Astrocyte (in vitro differentiated cells and primary cell): ENCODE measurements around the gene SCNN1B. TPM values are rescaled to one million over a fixed set of nuclear protein-coding genes. Genes with fewer than 3 reads are reported as not detected.

ENCODE experiments used
- DNase-seq: peaks from one replicate; pipeline ENCODE4 v3.0.0-alpha.2; 2010; ENCODE audit warnings: low read depth
- FAIRE-seq: peaks from 2 replicates; lab custom pipeline; 2011; peaks lifted over from hg19 to GRCh38; lab: Jason Lieb, UNC
- H2AFZ ChIP-seq: 2 replicates; pipeline ENCODE4 v1.6.0; 2012; ENCODE audit warnings: low read depth, low read length, inconsistent platforms
- H3K27ac ChIP-seq: 2 replicates; pipeline ENCODE4 v1.5.1; 2011; ENCODE audit warnings: low read depth, low read length, inconsistent platforms
- H3K27me3 ChIP-seq: 2 replicates; pipeline ENCODE4 v1.6.0; 2011; ENCODE audit warnings: low read length, inconsistent platforms; ENCODE audit not compliant: insufficient read depth
- H3K36me3 ChIP-seq: 2 replicates; pipeline ENCODE4 v1.5.1; 2011; ENCODE audit warnings: low read length, inconsistent platforms; ENCODE audit not compliant: insufficient read depth
- H3K4me1 ChIP-seq: 2 replicates; pipeline ENCODE4 v1.5.1; 2011; ENCODE audit warnings: low read length, inconsistent platforms; ENCODE audit not compliant: insufficient read depth
- H3K4me2 ChIP-seq: 2 replicates; pipeline ENCODE4 v1.6.0; 2012; ENCODE audit warnings: low read length, inconsistent platforms
- H3K4me3 ChIP-seq: 2 replicates; pipeline ENCODE4 v1.5.1; 2011; ENCODE audit warnings: low read depth, mild to moderate bottlenecking, low read length, inconsistent platforms; ENCODE audit not compliant: insufficient read depth
- H3K79me2 ChIP-seq: 2 replicates; pipeline ENCODE4 v1.6.0; 2012; ENCODE audit warnings: mild to moderate bottlenecking, low read length, inconsistent platforms; ENCODE audit not compliant: insufficient read depth
- H3K9ac ChIP-seq: 2 replicates; pipeline ENCODE4 v1.6.0; 2012; ENCODE audit warnings: mild to moderate bottlenecking, low read length, inconsistent platforms
- H3K9me3 ChIP-seq: 2 replicates; pipeline ENCODE4 v1.5.1; 2012; ENCODE audit warnings: low read depth, mild to moderate bottlenecking, low read length, inconsistent platforms; ENCODE audit not compliant: insufficient read depth
- H4K20me1 ChIP-seq: 2 replicates; pipeline ENCODE4 v1.6.0; 2012; ENCODE audit warnings: low read length, inconsistent platforms; ENCODE audit not compliant: insufficient read depth
- H3K27ac Mint-ChIP-seq: one replicate; pipeline ENCODE4 v1.8.0; 2021; ENCODE audit warnings: mild to moderate bottlenecking, mixed read lengths; ENCODE audit not compliant: unreplicated experiment
- H3K27me3 Mint-ChIP-seq: one replicate; pipeline ENCODE4 v1.8.0; 2021; ENCODE audit warnings: low read depth, mixed read lengths; ENCODE audit not compliant: unreplicated experiment
- H3K36me3 Mint-ChIP-seq: one replicate; pipeline ENCODE4 v1.8.0; 2021; ENCODE audit warnings: low read depth, mixed read lengths; ENCODE audit not compliant: unreplicated experiment
- H3K4me1 Mint-ChIP-seq: one replicate; pipeline ENCODE4 v1.8.0; 2021; ENCODE audit warnings: low read depth, mixed read lengths; ENCODE audit not compliant: unreplicated experiment
- H3K4me3 Mint-ChIP-seq: one replicate; pipeline ENCODE4 v1.8.0; 2021; ENCODE audit warnings: mild to moderate bottlenecking, moderate library complexity, mixed read lengths; ENCODE audit not compliant: unreplicated experiment
- H3K9me3 Mint-ChIP-seq: one replicate; pipeline ENCODE4 v1.8.0; 2021; ENCODE audit warnings: mild to moderate bottlenecking, mixed read lengths; ENCODE audit not compliant: unreplicated experiment
- CTCF ChIP-seq: IDR thresholded peaks from 2 replicates; pipeline ENCODE4 v1.5.1; 2011; ENCODE audit warnings: low read depth, mild to moderate bottlenecking, inconsistent platforms, low read length, moderate library complexity; ENCODE audit not compliant: insufficient read depth
- EZH2 ChIP-seq: IDR thresholded peaks from 2 replicates; pipeline ENCODE4 v1.6.1; 2012; ENCODE audit warnings: mild to moderate bottlenecking, low read length, inconsistent platforms; ENCODE audit not compliant: insufficient read depth
- total RNA-seq: library from RNA; stranded (reverse); gene quantifications from 2 replicates; pipeline ENCODE4 v1.2.1, GENCODE V29; 2021

Gene SCNN1B
- total RNA-seq, 1 donor from 2014 or later, result not detected

DNA sequence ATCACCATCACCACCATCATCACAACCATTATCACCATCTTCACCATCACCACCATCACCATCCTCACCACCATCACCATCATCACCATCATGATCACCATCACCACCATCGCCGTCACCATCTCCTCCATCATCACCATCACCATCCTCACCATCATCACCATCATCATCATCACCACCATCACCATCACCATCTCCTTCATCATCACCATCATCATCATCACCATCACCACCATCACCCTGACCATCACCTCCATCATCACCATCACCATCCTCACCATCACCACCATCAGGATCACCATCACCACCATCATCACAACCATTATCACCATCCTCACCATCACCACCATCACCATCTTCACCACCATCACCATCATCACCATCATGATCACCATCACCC lies 14.1 kb downstream of the SCNN1B start:
- Histone ChIP-seq H3K27ac (no peak overlapping the region), H3K27me3 (no peaks in the 10 kb centered on the region), H3K36me3 (no peaks in the 10 kb centered on the region), H3K9me3 (no peaks in the 10 kb centered on the region), H2AFZ (no peak overlapping the region), H3K4me3 (no peak overlapping the region), H4K20me1 (no peaks in the 10 kb centered on the region), H3K4me1 (no peaks in the 10 kb centered on the region), H3K79me2 (no peaks in the 10 kb centered on the region), H3K9ac (no peak overlapping the region), H3K4me2 (no peak overlapping the region)
- no peaks in the 10 kb centered on the region for H3K36me3 Mint-ChIP-seq
- no peaks in the 10 kb centered on the region for H3K9me3 Mint-ChIP-seq
- H3K27ac Mint-ChIP-seq, result no peak overlapping the region
- no peaks in the 10 kb centered on the region for H3K4me1 Mint-ChIP-seq
- no peak for TF ChIP-seq EZH2
- no peak for TF ChIP-seq CTCF
- peaks cover 13% of the 10 kb centered on the region for H3K27me3 Mint-ChIP-seq
- DNase-seq (no peak), FAIRE-seq (no peak)
- no peak overlapping the region for H3K4me3 Mint-ChIP-seq

DNA sequence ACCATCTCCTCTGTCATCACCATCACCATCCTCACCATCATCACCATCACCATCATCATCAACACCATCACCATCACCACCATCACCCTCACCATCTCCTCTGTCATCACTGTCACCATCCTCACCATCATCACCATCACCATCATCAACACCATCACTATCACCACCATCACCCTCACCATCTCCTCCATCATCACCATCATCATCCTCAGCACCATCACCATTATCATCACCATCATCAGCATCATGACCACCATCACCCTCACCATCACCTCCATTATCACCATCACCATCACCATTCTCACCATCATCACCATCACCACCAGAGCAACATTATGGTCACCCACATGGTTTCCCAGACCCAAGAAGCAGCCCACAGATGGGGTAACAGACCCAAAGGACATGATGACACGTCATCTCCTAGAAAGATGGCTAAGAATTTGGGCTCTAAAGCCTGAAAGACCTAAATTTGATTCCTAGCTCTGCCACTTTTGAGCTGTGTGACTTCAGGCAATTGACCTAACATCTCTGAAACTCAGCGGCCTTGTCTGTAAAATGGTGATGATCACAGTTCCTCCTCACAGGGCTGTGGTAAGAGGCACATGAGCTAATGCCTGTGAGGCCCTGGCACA lies 14.6 kb downstream of the SCNN1B start:
- Histone ChIP-seq H3K27ac (no peak overlapping the region), H3K4me2 (no peak overlapping the region), H3K9ac (no peak overlapping the region), H4K20me1 (no peaks in the 10 kb centered on the region), H3K4me3 (no peak overlapping the region), H3K36me3 (no peaks in the 10 kb centered on the region), H3K9me3 (no peaks in the 10 kb centered on the region), H3K4me1 (no peaks in the 10 kb centered on the region), H3K79me2 (no peaks in the 10 kb centered on the region), H3K27me3 (no peaks in the 10 kb centered on the region), H2AFZ (no peak overlapping the region)
- Mint-ChIP-seq H3K36me3 (no peaks in the 10 kb centered on the region), H3K9me3 (no peaks in the 10 kb centered on the region), H3K27ac (no peak overlapping the region), H3K4me1 (no peaks in the 10 kb centered on the region), H3K27me3 (peaks cover 11% of the 10 kb centered on the region), H3K4me3 (no peak overlapping the region)
- DNase-seq, result no peak
- no peak for TF ChIP-seq CTCF
- no peak for TF ChIP-seq EZH2
- no peak for FAIRE-seq

DNA sequence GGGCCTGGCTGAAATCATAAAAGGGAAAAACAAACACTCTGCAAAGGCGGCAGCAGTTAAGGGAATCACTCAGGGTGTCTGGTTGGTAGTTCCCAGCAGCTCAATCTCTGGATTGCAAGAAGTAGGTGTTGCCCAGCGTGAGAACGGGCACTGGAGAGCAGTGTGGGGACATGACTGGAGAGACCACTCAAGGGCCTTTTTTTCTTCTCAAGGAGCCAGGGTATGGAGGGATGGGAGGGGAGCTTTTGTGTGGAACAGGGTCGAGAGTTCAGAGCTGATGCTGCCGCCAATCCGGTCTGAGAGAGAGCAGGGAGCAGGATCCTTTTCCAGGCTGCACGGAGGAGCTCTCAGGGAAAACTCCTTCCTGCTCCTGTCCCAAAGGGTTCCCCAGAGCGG lies 15.2 kb downstream of the SCNN1B start:
- Histone ChIP-seq H3K9ac (no peak overlapping the region), H3K9me3 (no peaks in the 10 kb centered on the region), H4K20me1 (no peaks in the 10 kb centered on the region), H3K4me2 (no peak overlapping the region), H3K36me3 (no peaks in the 10 kb centered on the region), H3K27me3 (no peaks in the 10 kb centered on the region), H3K27ac (no peak overlapping the region), H3K79me2 (no peaks in the 10 kb centered on the region), H2AFZ (no peak overlapping the region), H3K4me1 (no peaks in the 10 kb centered on the region), H3K4me3 (no peak overlapping the region)
- no peak for DNase-seq
- no peaks in the 10 kb centered on the region for H3K4me1 Mint-ChIP-seq
- no peak overlapping the region for H3K27ac Mint-ChIP-seq
- H3K36me3 Mint-ChIP-seq, result no peaks in the 10 kb centered on the region
- TF ChIP-seq CTCF (no peak), EZH2 (no peak)
- no peaks in the 10 kb centered on the region for H3K9me3 Mint-ChIP-seq
- peaks cover 7% of the 10 kb centered on the region for H3K27me3 Mint-ChIP-seq
- no peak overlapping the region for H3K4me3 Mint-ChIP-seq
- FAIRE-seq, result no peak
